Neural progenitor cell (in vitro differentiated cells): ENCODE measurements around the gene TMPRSS6. TPM values are rescaled to one million over a fixed set of nuclear protein-coding genes. Genes with fewer than 3 reads are reported as not detected.

Source experiments
- DNase-seq: peaks from one replicate; pipeline ENCODE4 v3.0.0-alpha.2; 2016; ENCODE audit warnings: low spot score
- H2AFZ ChIP-seq: fragments of 200-600 bp; sonication (generic); replicated peaks from 2 replicates; pipeline ENCODE4 v1.6.1; 2016; ENCODE audit warnings: antibody characterized with exemption
- H3F3A ChIP-seq: fragments of 200-600 bp; sonication (generic); 2 replicates; pipeline ENCODE4 v1.6.1; 2016; ENCODE audit warnings: antibody characterized with exemption, low read depth
- H3K27ac ChIP-seq: fragments of 200-600 bp; sonication (generic); 2 replicates; pipeline ENCODE4 v1.5.1; 2016; ENCODE audit warnings: mild to moderate bottlenecking
- H3K27me3 ChIP-seq: fragments of 200-600 bp; sonication (generic); 2 replicates; pipeline ENCODE4 v1.6.1; 2016; ENCODE audit warnings: mild to moderate bottlenecking, moderate library complexity
- H3K36me3 ChIP-seq: fragments of 200-600 bp; sonication (generic); 2 replicates; pipeline ENCODE4 v1.5.1; 2016
- H3K4me1 ChIP-seq: fragments of 200-600 bp; sonication (generic); 2 replicates; pipeline ENCODE4 v1.6.1; 2016; ENCODE audit warnings: mixed run types
- H3K4me2 ChIP-seq: fragments of 200-600 bp; sonication (generic); 2 replicates; pipeline ENCODE4 v1.6.1; 2016
- H3K4me3 ChIP-seq: fragments of 200-600 bp; sonication (generic); 2 replicates; pipeline ENCODE4 v1.5.1; 2016
- H3K79me2 ChIP-seq: fragments of 200-600 bp; sonication (generic); 2 replicates; pipeline ENCODE4 v1.6.1; 2016; ENCODE audit warnings: low read depth
- H3K9ac ChIP-seq: fragments of 200-600 bp; sonication (generic); 2 replicates; pipeline ENCODE4 v1.6.1; 2016
- H3K9me3 ChIP-seq: fragments of 200-600 bp; sonication (generic); 2 replicates; pipeline ENCODE4 v1.5.1; 2016; ENCODE audit warnings: low read depth
- H4K20me1 ChIP-seq: fragments of 200-600 bp; sonication (generic); 2 replicates; pipeline ENCODE4 v1.6.1; 2016; ENCODE audit warnings: low read depth
- H3K27ac Mint-ChIP-seq: 3 replicates; pipeline ENCODE4 v1.8.0; 2021; ENCODE audit warnings: mixed read lengths
- H3K27me3 Mint-ChIP-seq: 2 replicates; pipeline ENCODE4 v1.8.0; 2022; ENCODE audit warnings: low read depth, mild to moderate bottlenecking, inconsistent platforms, moderate library complexity, mixed read lengths; ENCODE audit not compliant: insufficient read depth
- H3K36me3 Mint-ChIP-seq: 3 replicates; pipeline ENCODE4 v1.8.0; 2021; ENCODE audit warnings: mixed read lengths
- H3K4me1 Mint-ChIP-seq: 3 replicates; pipeline ENCODE4 v1.8.0; 2021; ENCODE audit warnings: mixed read lengths
- H3K4me3 Mint-ChIP-seq: 3 replicates; pipeline ENCODE4 v1.8.0; 2021; ENCODE audit warnings: mild to moderate bottlenecking, moderate library complexity, mixed read lengths
- H3K9me3 Mint-ChIP-seq: 3 replicates; pipeline ENCODE4 v1.8.0; 2020; ENCODE audit warnings: mixed read lengths
- CTCF ChIP-seq: fragments of 200-600 bp; sonication (generic); IDR thresholded peaks from 2 replicates; pipeline ENCODE4 v1.5.1; 2017; ENCODE audit warnings: antibody characterized with exemption, mild to moderate bottlenecking
- EZH2 ChIP-seq: fragments of 200-600 bp; sonication (generic); IDR thresholded peaks from 2 replicates; pipeline ENCODE4 v1.6.1; 2017; ENCODE audit warnings: antibody characterized with exemption, mild to moderate bottlenecking, moderate library complexity
- EZH2phosphoT487 ChIP-seq: fragments of 200-600 bp; sonication (generic); IDR thresholded peaks from 2 replicates; pipeline ENCODE4 v1.6.1; 2017; ENCODE audit warnings: antibody characterized with exemption
- total RNA-seq: library from RNA; depleted of rRNA; stranded (reverse); fragments of >200 nt; gene quantifications from 2 replicates; pipeline ENCODE4 v1.2.3, GENCODE V29; 2015; ENCODE audit warnings: low replicate concordance

Gene TMPRSS6
- total RNA-seq, 1 donor from 2014 or later = not detected

- Mint-ChIP-seq H3K27me3 (no peaks in the 10 kb centered on the region), H3K4me1 (peaks cover 7% of the 10 kb centered on the region), H3K36me3 (peaks cover 7% of the 10 kb centered on the region), H3K27ac (no peak overlapping the region), H3K9me3 (no peaks in the 10 kb centered on the region), H3K4me3 (no peak overlapping the region)
- Histone ChIP-seq H3K27me3 (no peaks in the 10 kb centered on the region), H3K9me3 (no peaks in the 10 kb centered on the region), H3K27ac (no peak overlapping the region), H2AFZ (no peak overlapping the region), H3F3A (no peaks in the 10 kb centered on the region), H3K4me3 (no peak overlapping the region), H3K4me2 (no peak overlapping the region), H3K9ac (no peak overlapping the region), H3K79me2 (no peaks in the 10 kb centered on the region), H4K20me1 (no peaks in the 10 kb centered on the region), H3K4me1 (no peaks in the 10 kb centered on the region), H3K36me3 (no peaks in the 10 kb centered on the region)
- no peak for TF ChIP-seq EZH2phosphoT487
- TF ChIP-seq CTCF = no peak
- TF ChIP-seq EZH2 = no peak
- DNase-seq = no peak
These were observed 51.6 kb downstream of the TMPRSS6 start for GRCh38 chr22:37057796-37058510.

GRCh38 chr22:37057226-37057625 is 52.3 kb downstream of the TMPRSS6 start:
- no peaks in the 10 kb centered on the region for H3K27me3 Mint-ChIP-seq
- Histone ChIP-seq H3K4me1 (peaks cover 3% of the 10 kb centered on the region), H2AFZ (no peak overlapping the region), H3K9ac (no peak overlapping the region), H3K4me2 (no peak overlapping the region), H4K20me1 (peaks cover 3% of the 10 kb centered on the region), H3K9me3 (no peaks in the 10 kb centered on the region), H3K4me3 (no peak overlapping the region), H3K27ac (no peak overlapping the region), H3K36me3 (no peaks in the 10 kb centered on the region), H3K27me3 (no peaks in the 10 kb centered on the region), H3K79me2 (no peaks in the 10 kb centered on the region), H3F3A (peaks cover 2% of the 10 kb centered on the region)
- H3K4me3 Mint-ChIP-seq = peak overlapping the region; percentile 21
- H3K27ac Mint-ChIP-seq = peak overlapping the region; percentile 78
- no peaks in the 10 kb centered on the region for H3K9me3 Mint-ChIP-seq
- peaks cover 15% of the 10 kb centered on the region for H3K4me1 Mint-ChIP-seq
- peaks cover 7% of the 10 kb centered on the region for H3K36me3 Mint-ChIP-seq
- no peak for TF ChIP-seq EZH2phosphoT487
- no peak for TF ChIP-seq CTCF
- no peak for TF ChIP-seq EZH2
- no peak for DNase-seq

GRCh38 chr22:37056246-37056645 is 53.3 kb downstream of the TMPRSS6 start:
- no peak overlapping the region for H3K4me3 ChIP-seq
- peaks cover 5% of the 10 kb centered on the region for H3K4me1 ChIP-seq
- H3K27me3 ChIP-seq = no peaks in the 10 kb centered on the region
- no peak overlapping the region for H3K27ac Mint-ChIP-seq
- no peaks in the 10 kb centered on the region for H3K9me3 Mint-ChIP-seq
- TF ChIP-seq EZH2phosphoT487 (no peak), EZH2 (no peak), CTCF (no peak)
- H3K27me3 Mint-ChIP-seq = no peaks in the 10 kb centered on the region
- peaks cover 7% of the 10 kb centered on the region for H3K36me3 Mint-ChIP-seq
- peaks cover 15% of the 10 kb centered on the region for H3K4me1 Mint-ChIP-seq
- H4K20me1 ChIP-seq = peaks cover 5% of the 10 kb centered on the region
- no peak for DNase-seq
- H3K36me3 ChIP-seq = no peaks in the 10 kb centered on the region
- H2AFZ ChIP-seq = no peak overlapping the region
- H3K27ac ChIP-seq = no peak overlapping the region
- no peak overlapping the region for H3K4me3 Mint-ChIP-seq
- peaks cover 2% of the 10 kb centered on the region for H3F3A ChIP-seq
- no peaks in the 10 kb centered on the region for H3K79me2 ChIP-seq
- no peak overlapping the region for H3K9ac ChIP-seq
- no peaks in the 10 kb centered on the region for H3K9me3 ChIP-seq
- H3K4me2 ChIP-seq = no peak overlapping the region
